ENCODE measurements around the gene NINJ1.

- TF ChIP-seq GATA2 (IDR thresholded peaks at IDR 0.05; ENCODE audit: insufficient read depth, insufficient read length, low read depth, low read length) (no peak), CTCF (IDR thresholded peaks at IDR 0.05; ENCODE audit: extremely low read depth in 1 of 2, insufficient read depth in 1 of 2, low read depth in 1 of 2, low read length in 2 of 2) (no peak), MYC (IDR thresholded peaks at IDR 0.05; ENCODE audit: low read depth, low read length) (no peak), FOS (IDR thresholded peaks at IDR 0.05; ENCODE audit: borderline replicate concordance, insufficient read depth, low read length) (no peak)
These were observed 3.3 kb upstream of the NINJ1 start for GRCh38 chr9:93137362-93137761.
